Lower leg skin (tissue), 4 donors: ENCODE results near the gene UTF1. TPM values are rescaled to one million over a fixed set of nuclear protein-coding genes. Genes with fewer than 3 reads are reported as not detected.

Experiments
- DNase-seq, 2 donors: peaks; one replicate each; pipeline ENCODE4 v3.0.0-alpha.2; 2019; ENCODE audit warnings: low spot score in 2 of 2
- H3K4me3 ChIP-seq: fragments of 200-600 bp; sonication (generic); 2 replicates; pipeline ENCODE4 v1.5.1; 2017; ENCODE audit warnings: mild to moderate bottlenecking, low read depth; ENCODE audit not compliant: poor library complexity, severe bottlenecking
- POLR2A ChIP-seq, 2 donors: fragments of 450-650 bp; IDR thresholded peaks; one replicate each; pipeline ENCODE4 v1.6.1; 2016 to 2017; ENCODE audit warnings: antibody characterized with exemption in 2 of 2, mild to moderate bottlenecking in 1 of 2, moderate library complexity in 1 of 2
- WGBS, 2 donors: methylation state at CpG; one replicate each; pipeline ENCODE4 v1.1.5; 2018; 5-methylcytosine and 5-hydroxymethylcytosine counted together
- intact Hi-C: fragments of 100-400 bp; cut with DNase I; formaldehyde crosslinking; loops from one replicate; pipeline ENCODE4 v1.15.0; 2023; ENCODE audit warnings: low total_unique reads
- total RNA-seq, 4 donors: library from RNA; depleted of rRNA; stranded (reverse); fragments of >200 nt; gene quantifications; one replicate each; pipeline ENCODE4 v1.1.0, GENCODE V29; 2016
- TF ChIP-seq, protein P1 (sequence below), 3 donors: fragments of 450-650 bp; IDR thresholded peaks; one replicate each; pipeline ENCODE4 v1.5.1; 2016; ENCODE audit warnings: antibody characterized with exemption in 3 of 3, mild to moderate bottlenecking in 3 of 3, moderate library complexity in 2 of 3

The UTF1 gene
- total RNA-seq, 4 donors from 2014 or later = not detected

- TF ChIP-seq, protein P1, sequence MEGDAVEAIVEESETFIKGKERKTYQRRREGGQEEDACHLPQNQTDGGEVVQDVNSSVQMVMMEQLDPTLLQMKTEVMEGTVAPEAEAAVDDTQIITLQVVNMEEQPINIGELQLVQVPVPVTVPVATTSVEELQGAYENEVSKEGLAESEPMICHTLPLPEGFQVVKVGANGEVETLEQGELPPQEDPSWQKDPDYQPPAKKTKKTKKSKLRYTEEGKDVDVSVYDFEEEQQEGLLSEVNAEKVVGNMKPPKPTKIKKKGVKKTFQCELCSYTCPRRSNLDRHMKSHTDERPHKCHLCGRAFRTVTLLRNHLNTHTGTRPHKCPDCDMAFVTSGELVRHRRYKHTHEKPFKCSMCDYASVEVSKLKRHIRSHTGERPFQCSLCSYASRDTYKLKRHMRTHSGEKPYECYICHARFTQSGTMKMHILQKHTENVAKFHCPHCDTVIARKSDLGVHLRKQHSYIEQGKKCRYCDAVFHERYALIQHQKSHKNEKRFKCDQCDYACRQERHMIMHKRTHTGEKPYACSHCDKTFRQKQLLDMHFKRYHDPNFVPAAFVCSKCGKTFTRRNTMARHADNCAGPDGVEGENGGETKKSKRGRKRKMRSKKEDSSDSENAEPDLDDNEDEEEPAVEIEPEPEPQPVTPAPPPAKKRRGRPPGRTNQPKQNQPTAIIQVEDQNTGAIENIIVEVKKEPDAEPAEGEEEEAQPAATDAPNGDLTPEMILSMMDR (IDR thresholded peaks at IDR 0.05) = no peak
- TF ChIP-seq POLR2A (IDR thresholded peaks at IDR 0.05) = no peak
- intact Hi-C loops = no loop called here
- no peak overlapping the region for H3K4me3 ChIP-seq
- 86 to 90% methylated on average over 35 to 38 of the region's 38 CpGs for WGBS, 2 donors
- no peak for DNase-seq
Observed at GRCh38 chr10:133204226-133205015, 25.6 kb upstream of the UTF1 start.

GRCh38 chr10:133205146-133205545 lies 24.9 kb upstream of the UTF1 start:
- intact Hi-C loops = no loop called here
- no peak for DNase-seq
- no peak for TF ChIP-seq POLR2A (IDR thresholded peaks at IDR 0.05)
- TF ChIP-seq, protein P1 (IDR thresholded peaks at IDR 0.05) = no peak
- WGBS, 2 donors = 79 to 89% methylated on average over 19 to 21 of the region's 23 CpGs
- H3K4me3 ChIP-seq = no peak overlapping the region

DNA sequence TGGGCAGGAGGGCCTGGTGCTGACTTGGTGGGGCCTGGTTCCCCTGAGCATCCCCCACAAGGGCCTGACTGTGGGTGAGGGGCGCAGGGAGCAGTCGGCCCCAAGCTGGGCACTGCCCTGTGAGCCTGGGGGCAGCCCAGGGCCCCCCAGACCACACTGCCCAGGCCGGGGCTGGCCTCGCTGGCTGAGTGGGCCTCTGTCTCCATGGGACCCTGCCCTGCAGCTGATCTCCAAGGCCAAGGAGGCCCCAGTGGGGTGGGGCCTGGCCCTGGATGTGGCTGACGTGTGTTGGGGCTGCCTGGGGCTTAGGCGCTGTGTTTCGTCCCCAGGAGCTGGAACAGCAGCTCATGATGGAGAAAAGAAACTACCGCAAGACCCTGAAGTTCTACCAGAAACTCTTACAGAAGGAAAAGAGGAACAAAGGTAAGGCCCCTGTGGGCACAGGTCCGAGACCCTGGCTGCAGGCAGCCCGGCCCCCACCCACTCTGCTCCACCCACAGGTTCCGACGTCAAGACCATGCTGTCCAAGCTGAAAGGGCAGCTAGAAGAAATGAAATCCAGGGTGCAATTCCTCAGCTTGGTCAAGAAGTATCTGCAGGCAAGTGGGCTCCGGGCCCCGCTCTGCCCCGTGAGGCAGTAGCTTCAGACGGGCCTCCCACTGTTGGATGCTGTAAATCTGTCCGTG lies 23.5 kb upstream of the UTF1 start:
- WGBS, 2 donors = 70 to 71% methylated on average over 17 of the region's 17 CpGs
- intact Hi-C loops = no loop called here
- H3K4me3 ChIP-seq = no peak overlapping the region
- no peak for DNase-seq
- no peak for TF ChIP-seq POLR2A (IDR thresholded peaks at IDR 0.05)
- TF ChIP-seq, protein P1 (IDR thresholded peaks at IDR 0.05) = no peak

- DNase-seq = no peak
- TF ChIP-seq, protein P1 (IDR thresholded peaks at IDR 0.05) = no peak
- TF ChIP-seq POLR2A (IDR thresholded peaks at IDR 0.05) = no peak
- intact Hi-C loops = no loop called here
- H3K4me3 ChIP-seq = no peak overlapping the region
- 65 to 76% methylated on average over 35 to 36 of the region's 36 CpGs for WGBS, 2 donors
Observed at GRCh38 chr10:133207041-133207600, 22.9 kb upstream of the UTF1 start.

DNA sequence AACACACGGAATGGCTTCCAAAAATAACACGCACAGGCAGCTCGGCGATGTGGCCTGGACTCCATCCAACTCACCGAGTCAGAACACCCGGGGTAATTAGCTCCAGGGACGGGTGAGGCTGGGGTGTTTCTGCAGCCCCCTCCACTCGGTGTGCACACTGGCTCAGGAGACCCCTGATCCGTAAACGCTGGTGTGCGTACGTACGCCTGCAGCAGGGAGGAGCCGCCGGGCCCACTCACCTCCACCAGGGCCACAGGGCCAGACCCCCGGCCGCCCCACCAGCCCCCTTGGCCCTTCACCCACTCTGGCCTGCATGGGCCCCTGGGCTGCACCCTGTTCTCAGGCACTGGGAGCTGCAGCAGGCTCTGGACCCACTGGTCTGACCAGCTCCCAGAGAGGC lies 22.4 kb upstream of the UTF1 start:
- no peak overlapping the region for H3K4me3 ChIP-seq
- DNase-seq = no peak
- intact Hi-C loops = no loop called here
- WGBS, 2 donors = 57 to 65% methylated on average over 15 to 17 of the region's 17 CpGs
- TF ChIP-seq POLR2A (IDR thresholded peaks at IDR 0.05) = no peak
- TF ChIP-seq, protein P1 (IDR thresholded peaks at IDR 0.05) = no peak
